ENCODE measurements around the gene CFAP99.

Gene CFAP99

DNA sequence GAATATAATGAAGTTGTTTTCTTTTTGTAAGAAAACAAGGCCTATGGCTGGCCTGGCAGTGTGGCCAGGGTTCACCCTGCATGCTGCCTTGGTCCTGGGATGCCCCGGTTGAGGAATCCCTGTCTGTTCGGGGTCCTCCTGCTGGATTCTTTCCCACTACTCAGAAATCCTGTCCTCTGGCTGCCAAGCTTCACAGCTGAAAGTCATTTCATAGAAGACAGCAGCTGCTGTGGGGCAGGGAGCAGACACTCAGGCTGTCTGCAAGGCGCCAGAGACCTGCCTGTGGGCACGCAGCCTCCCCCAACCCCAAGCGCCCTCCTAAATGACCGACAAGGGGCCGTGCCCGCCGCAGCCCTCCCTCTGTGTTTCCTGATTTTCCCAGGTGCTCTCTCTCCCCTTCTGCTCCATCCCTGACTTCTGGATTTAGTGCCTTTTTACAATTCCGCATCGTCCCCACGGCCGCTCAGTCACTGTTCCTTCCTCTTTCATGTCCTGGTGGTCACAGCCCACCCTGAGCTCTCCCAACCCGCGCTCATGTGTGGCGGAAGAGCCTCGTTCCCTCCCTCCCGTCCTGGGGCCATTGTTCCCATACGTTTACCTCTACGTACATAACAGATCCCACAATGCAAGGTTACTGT, 27.9 kb upstream of the CFAP99 start:
- DNase-seq (ENCODE audit: low spot score), result no peak

DNA sequence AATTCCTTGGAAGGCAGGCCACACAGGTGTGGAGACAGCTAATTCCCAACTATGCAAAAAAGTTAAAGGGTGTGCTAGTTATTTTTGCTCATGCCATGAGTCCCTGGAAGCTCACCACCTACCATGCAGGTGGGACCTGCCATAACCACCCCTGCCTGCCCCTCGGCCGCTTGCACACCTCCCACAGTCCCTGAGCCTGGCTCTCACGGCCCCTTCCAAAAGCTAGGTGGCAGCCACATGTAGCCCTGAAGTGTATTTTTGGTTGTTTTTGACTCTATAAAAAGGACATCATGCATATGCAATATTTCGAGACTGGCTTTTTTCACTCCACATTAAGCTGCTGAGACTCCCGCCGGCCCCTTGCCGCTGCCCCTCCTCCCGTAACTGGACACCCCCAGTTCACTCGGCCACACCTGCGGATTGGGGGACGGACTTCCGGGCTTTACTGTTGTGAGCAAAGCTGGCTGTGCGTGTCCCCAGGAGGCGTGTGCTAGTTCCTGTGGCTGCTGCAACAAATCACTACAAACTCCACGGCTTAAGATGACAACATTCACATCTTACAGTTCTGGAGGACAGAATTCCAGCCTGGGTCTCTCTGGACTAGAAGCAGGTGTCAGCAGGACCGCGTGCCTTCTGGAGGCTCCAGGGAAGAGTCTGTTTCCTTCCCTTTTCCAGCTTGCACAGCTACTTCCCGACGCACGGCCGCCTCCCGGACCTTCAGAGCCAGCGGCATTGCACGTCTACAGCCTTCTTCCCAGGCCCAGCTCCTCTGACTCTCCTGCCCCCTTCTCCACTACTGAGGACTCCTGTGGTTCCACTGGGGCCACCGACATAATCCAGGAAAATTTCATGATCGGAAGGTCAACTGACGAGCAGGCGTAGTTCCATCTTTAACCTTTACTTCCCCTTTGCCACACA, 25.1 kb upstream of the CFAP99 start:
- DNase-seq (ENCODE audit: low spot score), result no peak

DNA sequence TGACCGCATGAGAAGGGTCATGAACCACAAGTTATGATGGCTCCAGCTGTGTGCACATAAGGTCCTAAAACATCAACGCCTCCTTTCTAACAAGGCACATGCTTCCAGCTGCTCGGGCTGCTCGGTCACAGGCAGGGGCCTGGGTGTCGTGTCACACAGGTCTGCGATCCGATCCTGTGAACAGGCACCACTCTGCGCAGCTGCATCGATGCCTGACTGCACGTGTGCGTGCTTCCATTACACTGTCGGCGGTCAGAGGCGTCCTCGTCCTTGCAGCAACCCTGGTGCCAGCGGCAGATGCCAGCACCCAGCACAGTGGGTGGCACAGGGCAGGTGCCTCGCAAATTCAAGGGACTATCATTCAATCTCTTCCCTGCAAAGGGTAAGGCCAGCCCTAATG, 24.2 kb upstream of the CFAP99 start:
- no peak for DNase-seq (ENCODE audit: low spot score)

DNA sequence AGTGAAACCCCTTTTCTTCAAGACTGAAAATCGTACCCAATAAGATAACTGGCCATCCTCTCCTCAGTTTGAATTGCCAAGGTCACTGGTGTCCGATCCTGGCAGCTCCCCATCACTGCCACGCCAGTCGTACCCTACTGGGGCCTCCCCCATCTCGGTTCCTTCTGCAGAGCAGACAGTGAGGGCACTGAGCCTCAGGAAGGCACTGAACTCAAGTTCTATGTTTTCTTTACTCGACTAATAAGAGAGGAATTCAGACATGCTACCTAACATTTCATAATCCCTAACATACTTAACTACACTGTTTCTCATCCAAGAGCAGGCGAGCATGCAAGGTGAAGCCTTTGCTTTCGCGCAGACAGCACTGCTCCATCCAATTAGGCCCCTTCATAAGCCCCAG, 23.7 kb upstream of the CFAP99 start:
- no peak for DNase-seq (ENCODE audit: low spot score)

DNA sequence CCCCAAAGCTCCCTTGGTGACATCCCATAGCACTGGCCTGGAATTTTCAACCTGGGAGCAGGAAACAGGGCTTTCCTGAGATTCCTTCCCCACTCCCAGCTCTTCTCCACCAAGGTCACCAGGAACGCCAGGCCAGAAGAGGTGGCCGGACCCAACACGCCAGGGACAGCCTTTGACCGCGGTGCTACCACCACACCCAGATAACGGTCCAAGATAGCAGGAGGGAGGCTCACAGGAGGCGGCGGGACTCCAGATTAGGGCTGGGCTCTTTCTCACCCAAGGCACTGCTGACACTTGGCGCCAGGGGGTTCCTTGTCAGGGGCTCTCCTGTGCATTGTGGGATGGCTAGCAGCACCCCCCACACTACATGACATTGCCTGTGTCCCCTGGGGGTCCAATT, 23.2 kb upstream of the CFAP99 start:
- no peak for DNase-seq (ENCODE audit: low spot score)

DNA sequence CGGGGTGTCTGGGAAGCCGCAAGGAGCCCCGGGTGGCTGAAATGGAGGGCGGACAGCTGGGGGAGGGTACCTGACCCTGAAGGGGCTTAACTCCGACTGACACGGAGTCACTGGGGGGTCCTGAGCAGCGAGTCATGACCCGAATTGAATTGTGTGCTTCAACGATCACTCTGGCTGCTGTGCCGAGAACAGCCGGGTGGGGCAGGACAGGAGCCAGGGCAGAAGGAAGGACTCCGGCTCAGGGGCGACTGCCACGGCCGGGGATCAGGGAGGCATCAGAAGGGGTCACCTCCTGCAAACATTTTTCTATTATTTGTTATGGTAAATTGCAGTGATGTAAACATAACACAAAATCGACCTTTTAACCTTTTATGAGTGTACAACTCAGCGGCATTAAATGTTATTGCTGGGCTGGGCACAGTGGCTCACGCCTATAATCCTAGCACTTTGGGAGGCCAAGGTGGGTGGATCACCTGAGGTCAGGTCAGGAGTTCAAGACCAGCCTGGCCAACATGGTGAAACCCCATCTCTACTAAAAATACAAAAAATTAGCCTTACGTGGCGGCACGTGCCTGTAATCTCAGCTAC, 21.9 kb upstream of the CFAP99 start:
- no peak for DNase-seq (ENCODE audit: low spot score)

DNA sequence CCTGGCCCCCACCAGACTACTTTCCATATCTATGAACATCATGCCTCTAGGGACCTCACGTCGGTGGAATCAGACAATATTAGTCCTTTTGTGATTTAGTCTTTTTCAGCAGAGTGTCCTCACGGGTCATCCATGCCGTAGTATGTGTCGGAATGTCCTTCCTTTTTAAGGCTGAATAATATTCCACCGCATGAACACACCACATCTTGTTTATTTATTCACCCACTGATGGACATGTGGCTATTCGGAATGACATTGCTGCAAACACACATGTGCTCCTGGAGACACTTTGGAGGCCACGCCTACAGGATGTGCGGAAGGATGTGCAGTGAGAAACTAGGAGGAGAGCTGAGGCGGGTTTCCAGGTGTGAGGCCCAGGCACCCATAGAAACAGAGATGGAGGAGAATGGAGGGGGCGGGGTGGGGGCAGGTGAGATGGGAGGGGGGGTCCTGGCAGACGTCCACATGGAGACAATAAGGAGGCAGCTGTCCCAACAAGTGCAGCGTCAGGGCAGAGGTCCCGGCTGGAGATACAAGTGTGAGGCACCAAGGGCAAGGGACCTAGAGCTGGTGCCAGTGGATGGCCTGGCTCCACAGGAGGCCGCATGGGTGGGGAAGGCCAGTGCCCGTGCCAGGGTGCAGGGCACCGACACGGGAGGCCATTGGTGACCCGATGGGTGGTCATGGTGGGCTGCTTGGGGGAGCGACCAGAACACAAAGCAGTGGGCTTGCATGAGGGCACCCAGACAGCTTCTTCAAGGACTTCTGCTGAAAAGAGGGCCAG, 21.0 kb upstream of the CFAP99 start:
- no peak for DNase-seq (ENCODE audit: low spot score)

DNA sequence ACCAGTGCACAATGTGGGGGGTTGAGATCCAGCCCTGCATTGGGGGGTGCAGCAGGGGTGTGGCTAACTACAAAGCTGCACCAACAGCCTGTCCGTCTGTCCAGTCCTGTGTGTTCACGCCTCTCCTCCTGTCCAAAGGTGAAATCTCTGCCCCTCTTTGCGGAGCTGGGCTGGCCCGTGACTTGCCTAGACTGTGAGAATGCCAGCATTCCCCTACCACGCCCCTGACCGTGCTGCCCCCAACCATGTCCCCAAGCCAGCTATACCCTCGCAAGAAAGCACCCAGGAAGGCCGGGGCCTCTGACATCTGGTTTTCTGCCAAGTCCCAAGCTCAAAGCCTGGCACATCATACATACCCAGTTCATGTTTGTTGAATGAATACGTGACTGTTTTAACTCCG, 19.5 kb upstream of the CFAP99 start:
- no peak for DNase-seq (ENCODE audit: low spot score)

DNA sequence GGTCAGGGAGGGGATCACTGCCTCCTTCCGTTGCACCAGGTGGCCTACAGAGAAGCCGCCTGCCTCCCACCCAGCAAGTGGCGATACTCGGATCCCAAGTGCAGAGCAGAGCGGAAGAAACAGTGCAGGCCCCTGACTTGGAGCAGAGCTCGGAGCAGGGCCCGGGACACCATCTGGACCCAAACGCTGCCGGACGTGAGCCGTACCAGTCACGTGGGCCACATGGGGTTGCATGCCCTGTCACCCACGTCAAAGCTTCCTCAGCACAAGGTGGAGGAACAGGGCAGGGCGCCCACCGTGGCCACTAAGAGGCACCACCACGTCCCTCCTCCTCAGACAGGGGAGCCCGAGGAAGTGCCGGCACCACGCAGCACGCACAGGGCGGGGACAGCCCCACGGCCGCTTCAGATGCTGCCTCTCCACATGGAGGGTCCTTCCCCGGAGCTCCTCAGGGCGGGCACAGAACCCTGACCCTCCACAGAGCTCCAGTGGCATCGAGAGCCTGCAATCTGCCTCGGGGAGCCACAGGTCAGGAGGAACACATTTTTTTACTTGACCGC, 19.0 kb upstream of the CFAP99 start:
- no peak for DNase-seq (ENCODE audit: low spot score)

DNA sequence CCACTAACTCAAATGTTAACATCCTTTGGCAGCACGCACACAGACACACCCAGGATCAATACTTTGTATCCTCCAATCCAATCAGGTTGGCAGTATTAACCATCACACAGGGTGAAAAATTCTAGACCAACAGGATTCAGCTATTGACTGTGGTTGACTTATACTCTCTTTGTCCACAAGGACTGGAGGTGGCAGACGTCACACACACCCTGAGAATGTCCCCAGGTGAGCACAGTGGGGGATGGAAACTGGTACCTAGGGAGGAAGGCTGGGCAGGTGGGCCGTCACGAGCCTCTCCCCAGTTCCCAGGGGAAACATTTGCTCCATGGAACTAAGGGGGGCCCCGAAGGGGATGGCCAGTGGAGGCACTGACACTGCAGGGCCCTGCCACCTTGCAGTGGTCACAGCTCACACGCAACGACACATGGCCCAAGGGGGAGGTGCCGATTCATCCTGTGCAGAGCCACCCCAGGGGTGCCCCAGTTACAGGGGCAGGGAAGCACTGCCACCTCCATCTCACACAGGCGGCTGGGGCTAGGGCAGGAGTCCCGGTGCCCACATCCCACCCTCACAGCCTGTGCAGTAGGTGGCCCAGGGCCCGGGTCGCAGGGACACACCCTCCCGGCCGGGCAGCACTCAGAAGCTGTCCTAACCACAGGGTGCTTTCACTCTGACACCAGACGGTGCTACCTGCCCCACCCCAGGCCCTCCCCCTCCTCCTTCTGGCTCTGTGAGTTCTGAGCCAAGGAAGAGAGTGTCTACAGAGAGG, 17.7 kb upstream of the CFAP99 start:
- DNase-seq (ENCODE audit: low spot score), result no peak

DNA sequence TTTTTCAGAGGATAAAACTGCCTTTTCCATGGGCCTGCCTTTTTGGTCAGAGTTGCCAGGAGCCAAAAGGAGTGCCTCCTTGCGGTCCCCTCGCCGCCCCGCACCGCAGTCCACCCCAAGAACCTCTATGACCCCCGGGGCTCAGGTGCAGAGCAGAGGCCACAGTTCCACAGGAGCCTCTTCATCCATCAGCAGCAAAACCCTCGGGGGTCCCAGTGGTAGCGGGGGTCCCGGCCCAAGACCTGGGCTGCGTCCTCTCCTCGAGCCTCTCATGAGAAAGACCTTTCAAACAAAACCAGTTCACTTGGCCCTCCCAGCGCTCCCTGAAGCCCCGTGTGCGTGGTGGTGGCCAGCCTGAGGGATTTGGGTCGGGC, 17.2 kb upstream of the CFAP99 start:
- no peak for DNase-seq (ENCODE audit: low spot score)

DNA sequence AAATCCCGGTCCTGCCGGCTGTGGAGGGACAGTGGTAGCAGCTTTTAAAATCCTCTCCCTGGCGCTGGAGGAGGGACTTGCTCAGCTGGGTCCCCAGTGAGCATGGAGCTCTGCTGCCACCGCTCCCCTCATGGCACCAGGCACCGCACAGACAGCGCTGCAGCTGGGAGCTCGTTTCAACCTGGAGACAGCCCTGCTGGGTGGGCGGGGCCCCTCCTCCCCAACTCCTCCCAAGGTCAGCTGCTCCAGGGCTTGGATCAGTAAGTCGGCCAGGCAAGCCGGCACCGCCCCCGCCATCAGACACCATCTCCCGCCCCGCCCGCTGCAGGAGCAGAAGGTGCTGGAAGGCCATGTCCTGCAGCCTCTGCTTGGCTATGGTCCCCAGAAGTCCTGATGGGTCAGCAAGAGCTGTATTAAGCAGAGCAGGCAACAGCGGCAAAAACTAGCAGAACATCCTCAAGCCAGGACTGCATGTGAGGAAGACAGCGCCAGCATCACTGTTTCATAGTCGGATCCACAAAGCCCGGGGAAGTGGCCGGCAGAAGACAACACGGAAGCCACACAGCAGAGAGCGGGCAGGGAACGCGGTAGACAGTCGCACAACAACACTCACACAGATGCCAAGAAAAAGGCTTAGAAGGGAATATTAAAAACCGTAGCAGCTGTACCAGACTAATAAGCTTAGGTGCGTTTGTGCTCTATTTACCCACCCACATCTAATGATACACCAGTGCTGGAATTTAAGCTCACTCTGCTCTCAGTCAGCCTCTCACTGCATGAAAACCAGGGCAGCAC, 16.5 kb upstream of the CFAP99 start:
- peak; percentile 43 for DNase-seq (ENCODE audit: low spot score)

DNA sequence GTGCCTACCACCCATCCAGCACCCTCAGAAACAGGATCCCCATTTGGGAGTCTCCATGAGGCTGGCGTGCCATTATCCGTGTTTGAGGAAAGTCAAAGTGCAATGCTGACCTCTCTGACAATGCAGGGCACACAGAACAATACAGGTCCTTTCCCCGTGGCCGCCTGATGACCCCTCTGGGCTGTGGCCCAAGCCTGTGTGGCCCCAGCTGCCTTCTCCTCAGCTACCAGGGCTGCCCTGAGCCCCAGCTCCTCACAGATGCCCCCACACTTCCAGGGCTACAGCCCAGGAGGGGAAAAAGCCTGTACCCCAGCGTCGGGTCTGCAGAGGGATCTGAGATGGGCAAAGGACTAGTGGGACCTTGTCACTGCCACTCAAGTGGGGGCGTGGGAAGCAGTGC, 15.8 kb upstream of the CFAP99 start:
- DNase-seq (ENCODE audit: low spot score), result no peak

DNA sequence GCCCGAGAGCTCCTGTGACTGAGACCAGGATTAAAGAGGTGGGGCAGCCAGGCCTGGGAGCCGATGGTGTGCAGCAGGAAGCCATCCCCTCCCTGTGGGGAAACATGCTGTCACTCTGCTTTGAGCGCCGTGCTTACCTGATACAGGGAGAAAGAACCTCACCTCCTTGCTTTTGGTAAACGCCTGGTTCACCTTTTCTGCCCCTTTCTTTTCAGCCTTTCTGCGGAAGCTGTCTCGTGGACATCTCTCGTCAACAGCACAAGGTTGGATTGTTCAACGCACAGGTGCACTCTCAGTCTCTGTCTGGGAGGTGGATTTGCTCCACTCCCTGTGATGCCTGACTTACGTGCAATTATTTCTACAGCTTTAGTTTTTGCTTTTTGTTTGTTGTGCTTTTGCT, 12.3 kb upstream of the CFAP99 start:
- DNase-seq (ENCODE audit: low spot score), result no peak

DNA sequence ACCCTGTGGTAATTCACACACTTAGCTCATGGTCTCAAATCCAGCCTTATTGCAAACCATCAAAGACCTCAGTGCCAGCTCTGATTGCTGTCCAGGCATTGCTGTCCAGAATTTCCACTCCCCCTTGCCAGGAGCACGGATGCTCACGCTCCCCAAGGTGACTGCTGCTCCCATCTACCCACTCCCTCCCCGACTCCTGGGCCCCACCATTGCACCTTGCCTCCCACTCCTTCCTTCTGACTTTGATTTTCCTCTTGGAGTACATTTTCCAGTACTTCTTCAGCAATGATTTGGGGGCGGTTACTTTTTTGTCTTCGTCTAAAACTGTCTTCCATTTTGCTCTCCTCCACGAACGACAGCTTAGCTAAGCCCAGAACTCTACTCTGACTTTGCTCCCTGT, 11.8 kb upstream of the CFAP99 start:
- no peak for DNase-seq (ENCODE audit: low spot score)

DNA sequence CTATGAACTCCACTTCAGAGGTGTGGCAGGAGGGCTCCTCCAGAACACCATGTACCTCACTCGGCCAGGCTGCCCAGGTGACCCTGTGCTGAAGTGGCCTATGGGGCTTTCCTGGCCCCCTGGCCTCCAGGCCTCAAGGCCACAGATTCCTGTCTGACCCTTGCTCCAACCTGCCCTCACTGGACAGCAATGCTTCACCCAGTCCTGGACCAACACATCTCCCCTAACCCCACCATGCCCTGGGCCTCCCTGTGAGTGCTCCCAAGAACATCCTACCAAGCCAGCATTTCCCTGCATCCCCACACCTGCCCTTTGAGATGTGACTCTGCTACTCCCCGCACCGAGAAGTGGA, 10.8 kb upstream of the CFAP99 start:
- DNase-seq (ENCODE audit: low spot score), result no peak

DNA sequence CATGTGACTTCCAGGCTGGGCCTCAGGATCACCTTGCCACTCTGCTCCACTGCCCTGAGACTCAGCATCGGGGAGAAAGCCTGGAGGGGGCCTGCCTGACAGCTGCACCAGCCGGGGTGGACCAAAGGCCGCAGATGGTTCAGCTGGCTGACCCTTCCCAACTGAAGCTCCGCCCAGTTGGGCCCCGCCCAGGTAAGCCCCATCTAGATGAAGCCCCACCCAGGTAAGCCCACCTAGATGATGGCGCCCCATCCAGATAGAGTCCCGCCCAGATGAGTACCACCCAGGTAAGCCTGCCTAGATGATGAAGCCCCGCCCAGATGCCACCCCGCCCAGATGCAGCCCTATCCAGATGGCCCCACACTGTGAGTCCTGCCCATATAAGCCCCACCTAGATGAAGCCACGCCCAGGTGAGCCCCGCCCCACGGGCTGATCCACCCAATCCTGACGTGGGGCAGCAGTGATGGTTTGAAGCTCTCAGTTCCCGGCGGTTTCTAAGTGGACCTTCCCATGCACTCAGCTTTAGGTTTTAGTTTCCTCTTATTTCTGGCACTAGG, 10.3 kb upstream of the CFAP99 start:
- no peak for DNase-seq (ENCODE audit: low spot score)

DNA sequence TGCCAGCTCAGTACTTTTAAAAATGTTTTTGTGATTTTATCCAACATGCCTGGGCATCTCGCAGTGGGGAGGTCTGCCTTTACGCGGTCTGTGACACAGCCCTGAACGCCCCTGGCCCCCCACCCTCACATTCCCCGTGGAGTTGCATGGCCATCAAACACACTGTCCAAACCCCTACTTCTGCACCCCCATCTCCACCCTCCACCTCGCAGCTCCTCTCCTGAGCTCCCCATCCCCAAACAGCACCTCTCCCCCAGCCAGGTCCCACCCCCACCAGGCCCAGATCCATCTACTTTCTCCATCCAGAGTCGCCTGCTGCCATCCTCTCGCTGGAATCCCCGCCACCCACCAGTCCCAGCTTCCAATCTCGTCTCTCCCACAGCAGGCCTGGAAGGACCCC, 9.8 kb upstream of the CFAP99 start:
- DNase-seq (ENCODE audit: low spot score), result no peak

DNA sequence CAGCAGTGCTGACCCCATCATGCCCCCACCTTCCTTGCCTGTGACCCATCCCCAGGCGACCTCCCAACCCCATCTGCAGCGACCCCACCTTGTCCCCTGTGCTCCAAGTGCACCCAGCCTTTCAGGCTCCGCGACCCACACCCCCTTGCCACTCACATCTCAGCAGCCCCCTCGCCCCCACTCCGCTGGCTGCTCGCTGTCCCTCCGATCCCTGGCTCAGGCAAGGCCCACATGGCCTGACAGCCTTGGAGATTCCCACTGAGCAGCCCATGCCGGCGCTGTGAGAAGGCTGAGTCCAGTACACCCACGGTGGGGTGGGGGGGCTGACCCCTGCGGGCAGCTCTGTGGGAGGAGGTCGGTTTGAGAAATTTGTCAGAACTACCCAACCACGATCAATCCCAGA, 9.4 kb upstream of the CFAP99 start:
- no peak for DNase-seq (ENCODE audit: low spot score)

Data from SK-N-DZ (cell line).